Left renal cortex interstitium (tissue), 4 donors: ENCODE results near the gene ZNF134. TPM values are rescaled to one million over a fixed set of nuclear protein-coding genes. Genes with fewer than 3 reads are reported as not detected.

Experiments
- DNase-seq, 4 donors: peaks; one replicate each; pipeline ENCODE4 v3.0.0-alpha.2; 2013; ENCODE audit warnings: low read depth in 4 of 4, low spot score in 2 of 4, missing footprints in 1 of 4
- polyA plus RNA-seq, 4 donors: library from polyadenylated mRNA; unstranded; fragments of 120-200 nt; gene quantifications; one replicate each; pipeline ENCODE4 v1.2.1, GENCODE V29; 2013; ENCODE audit not compliant: insufficient read length in 4 of 4

Gene ZNF134
- polyA plus RNA-seq, 4 donors: 25.9 to 29.9 (median 27.3) TPM

DNA sequence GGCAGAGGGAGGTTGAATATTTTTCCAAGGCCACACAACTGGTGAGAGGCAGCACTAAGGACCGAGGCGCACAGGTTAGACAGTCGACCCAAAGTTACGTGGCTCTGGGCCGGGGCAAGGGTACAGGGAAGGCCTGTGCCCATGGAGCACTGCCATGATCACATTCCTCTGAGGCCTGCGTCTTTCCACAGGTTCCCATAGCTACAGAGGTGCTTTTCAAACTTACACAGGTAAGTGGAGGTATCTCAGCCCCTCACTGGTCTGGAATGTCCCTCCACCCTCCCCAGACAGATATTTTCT lies 19.7 kb downstream of the ZNF134 start:
- DNase-seq: no peak

DNA sequence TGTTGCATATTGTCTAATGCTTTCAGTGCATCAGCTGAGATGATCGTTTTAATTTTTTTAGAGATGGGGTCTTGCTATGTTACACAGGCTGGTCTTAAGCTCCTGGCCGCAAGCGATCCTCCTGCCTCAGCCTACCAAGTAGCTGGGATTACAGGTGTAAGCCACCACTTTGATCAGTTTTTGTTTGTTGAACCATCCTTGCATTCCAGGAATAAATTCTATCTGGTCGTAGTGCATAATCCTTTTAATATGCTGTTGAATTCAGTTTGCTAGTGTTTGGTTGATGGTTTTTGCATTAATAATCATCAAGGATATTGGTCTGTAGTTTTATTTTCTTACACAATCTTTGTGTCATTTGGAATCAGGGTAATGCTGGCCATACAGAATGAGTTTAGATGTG lies 23.3 kb downstream of the ZNF134 start:
- DNase-seq: no peak

DNA sequence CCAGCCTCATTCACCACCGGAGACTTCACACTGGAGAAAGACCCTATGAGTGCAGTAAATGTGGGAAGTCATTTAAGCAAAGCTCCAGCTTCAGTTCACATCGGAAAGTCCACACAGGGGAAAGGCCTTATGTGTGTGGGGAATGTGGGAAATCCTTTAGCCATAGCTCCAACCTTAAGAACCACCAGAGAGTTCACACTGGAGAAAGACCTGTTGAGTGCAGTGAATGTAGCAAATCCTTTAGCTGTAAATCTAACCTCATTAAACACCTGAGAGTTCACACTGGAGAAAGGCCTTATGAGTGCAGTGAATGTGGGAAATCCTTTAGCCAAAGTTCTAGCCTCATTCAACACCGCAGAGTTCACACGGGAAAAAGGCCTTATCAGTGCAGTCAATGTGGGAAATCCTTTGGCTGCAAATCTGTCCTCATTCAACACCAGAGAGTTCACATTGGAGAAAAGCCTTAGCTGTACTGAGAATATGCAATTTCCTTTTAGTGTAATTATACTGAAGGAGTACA lies 27.7 kb downstream of the ZNF134 start:
- no peak for DNase-seq

DNA sequence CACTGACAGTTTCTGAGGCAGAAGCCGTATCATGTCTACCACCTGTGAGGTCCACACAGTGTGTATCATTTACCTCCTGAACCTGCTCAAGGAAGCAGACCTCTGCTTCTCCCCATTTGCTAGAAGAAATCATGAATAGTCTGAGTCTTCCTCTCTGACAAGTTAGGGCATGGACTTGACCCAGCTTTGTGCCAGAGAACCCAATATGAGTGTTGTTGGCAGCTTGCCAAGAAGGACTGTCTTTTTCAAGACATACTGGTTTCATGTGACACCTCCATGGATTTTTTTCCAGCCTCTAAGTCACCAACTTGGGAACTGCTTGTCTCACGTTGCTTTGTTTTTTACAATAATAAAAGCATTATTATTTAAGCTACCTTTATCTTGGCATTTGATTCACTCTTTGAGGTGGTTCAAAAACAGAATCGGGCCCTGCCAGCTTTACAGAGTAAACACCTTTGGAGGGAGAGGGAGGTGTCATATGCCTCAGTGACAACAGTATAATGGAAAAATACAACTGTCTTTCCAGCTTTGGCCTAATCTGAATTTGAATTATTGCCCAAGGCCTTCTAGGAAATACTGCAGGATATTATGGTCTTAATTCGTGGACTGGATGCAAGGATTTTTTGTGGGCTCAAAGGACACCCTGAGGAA lies 28.5 kb downstream of the ZNF134 start:
- no peak for DNase-seq

DNA sequence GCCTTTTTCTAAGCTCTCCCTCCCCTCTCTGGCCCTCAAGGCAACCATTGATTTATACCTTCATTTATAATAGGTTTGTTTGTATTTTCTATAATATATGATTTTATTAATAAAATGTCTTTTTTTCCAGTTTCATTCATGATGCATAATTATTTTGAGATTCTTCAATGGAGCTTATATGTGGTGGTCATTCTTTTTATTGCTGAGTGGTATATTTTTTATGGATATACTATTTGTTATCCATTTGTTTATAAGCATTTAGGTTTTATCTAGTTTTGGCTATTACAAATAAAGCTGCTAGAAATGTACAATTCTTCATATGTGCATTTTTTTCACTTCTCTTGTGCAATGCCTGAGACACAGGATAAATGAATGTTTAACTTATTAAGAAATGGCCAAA lies 29.7 kb downstream of the ZNF134 start:
- no peak for DNase-seq

DNA sequence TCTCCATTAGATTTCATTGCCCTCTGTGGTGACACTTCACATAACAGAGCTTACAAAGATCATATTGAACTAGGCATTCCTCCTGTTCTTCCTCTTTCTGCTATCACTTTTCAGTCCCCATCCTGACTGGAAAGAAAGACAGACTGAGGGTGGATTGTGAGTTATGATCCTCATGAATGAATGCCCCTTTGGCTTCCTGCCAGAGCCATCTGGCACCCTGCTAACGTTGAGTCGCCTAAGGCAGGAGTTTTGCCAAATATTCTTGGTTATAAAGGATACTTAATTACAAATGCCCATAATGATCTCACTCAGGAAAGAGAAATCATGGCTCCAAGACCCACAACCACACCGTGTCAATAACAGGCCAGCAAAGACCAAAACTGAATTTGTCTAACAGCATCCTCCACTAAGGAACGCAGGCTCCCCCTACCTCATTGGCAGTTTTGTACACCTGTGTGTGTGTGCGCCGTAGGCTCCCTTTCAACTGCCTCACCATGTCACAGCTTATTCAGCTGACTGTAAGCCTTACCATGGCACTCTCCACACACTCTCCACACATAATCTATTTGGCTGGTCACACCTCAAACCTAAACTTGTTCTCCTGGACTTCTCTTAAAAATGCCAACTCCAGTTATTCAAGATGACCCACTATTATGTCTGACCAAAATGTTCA lies 34.4 kb downstream of the ZNF134 start:
- DNase-seq: no peak

DNA sequence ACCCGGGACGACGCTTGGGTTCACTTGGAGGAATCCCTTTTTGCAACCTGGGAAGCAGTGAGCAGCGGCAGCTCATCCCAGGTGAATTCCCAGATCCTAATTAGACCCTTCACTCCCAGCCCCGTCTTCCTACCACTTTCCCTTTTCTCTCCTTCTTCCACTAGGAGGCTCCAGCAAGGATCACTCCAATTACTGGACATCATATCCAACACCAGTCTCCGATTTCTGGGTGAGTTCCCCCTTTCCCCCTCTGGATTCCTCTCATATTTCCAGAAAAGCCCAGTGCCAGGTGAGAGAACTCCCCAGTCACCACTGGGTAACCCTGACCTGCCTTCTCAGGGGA lies 37.6 kb downstream of the ZNF134 start:
- no peak for DNase-seq

DNA sequence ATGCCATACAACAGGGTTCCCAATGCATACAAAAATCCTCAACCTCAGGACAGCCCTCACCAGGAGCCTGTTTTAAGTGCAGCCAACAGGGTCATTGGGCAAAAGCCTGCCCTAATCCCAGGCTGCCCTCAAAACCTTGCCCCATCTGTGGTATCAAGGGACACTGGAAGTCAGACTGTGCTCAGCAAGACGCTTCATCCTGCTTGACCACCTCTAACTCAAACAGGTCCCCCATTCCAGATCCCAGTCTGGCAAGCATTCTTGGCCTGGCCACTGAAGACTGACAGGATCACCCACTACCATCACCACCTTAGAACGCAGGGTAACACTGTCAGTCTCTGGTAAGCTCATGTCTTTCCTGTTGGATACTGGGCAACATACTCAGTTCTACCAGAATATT lies 39.6 kb downstream of the ZNF134 start:
- DNase-seq: no peak

DNA sequence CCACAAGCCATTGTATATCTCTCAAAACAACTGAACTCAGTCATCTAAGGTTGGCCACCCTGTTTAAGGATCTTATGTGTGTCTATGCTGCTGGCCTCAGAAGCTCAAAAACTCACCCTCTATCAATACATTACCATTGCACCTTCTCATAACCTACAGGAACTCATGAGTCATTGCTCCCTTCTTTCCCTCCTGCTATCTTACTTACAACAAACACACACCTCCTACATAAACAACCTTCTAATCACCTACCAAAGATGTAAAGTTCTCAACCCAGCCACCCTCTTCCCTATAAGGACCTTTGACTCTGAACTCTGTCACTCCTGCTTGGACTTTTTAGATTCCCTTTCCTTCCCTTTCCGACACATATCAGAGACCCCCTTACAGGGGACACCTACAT lies 41.4 kb downstream of the ZNF134 start:
- no peak for DNase-seq

DNA sequence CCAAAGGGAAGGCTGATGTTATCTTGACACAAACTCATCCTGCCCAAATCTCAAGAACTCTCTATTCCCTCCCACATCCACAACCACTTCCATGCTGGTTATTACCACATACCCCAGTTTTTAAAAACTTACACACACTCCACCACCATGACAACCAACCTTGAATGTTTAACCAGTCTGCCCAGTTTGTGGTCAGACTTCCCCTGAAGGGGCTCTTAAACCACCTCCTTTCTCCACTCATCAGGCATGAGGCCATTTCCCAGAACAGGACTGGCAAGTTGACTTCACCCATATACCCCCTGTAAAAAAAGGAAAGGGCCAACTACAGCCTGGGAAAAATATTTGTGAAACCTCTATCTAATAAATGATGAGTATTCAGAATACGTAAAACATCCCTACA lies 42.3 kb downstream of the ZNF134 start:
- DNase-seq: no peak

DNA sequence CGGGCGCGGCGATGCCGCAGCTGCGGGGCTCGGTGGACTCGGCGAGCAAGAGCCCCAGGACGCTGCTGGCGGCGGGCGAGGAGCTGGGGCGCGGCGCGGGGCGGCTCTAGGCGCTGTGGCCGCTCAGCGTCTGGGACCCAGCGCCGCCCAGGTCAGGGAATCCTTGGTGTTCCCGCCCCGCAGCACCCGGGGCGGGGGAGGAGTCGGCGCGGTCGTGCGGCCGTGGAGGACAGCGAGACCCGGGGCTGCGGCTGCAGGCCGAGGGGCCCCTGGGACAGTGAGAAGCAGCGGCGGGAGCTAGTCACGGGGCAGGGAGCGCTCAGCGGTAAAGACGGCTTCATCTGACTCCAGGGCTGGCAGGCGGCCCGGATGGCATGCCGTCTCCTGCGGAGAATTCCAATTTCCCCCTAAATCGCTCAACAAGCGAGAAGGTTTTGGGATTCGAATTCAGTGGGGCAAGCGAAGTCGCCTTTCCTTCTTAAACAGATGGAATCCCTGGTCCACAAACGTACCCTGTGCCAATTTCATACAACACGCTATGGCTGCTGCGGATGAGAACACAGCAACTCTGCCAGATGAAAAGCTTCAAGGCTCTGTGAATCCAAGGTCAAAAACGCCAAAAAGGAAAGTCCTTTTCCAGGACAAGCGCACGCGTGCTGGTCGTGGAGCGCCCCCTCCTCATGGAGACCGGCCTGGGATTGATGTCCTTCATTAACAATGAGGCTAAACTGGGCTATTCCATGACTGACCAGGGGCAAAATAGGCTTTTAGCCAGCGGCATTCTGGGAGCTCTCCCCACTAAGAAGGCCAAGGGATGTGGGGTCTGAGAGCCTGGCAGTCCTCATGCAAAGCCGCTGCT lies 50.5 kb downstream of the ZNF134 start:
- peak in 3 of 4 donors; percentile 46 to 57 (median 53) for DNase-seq

DNA sequence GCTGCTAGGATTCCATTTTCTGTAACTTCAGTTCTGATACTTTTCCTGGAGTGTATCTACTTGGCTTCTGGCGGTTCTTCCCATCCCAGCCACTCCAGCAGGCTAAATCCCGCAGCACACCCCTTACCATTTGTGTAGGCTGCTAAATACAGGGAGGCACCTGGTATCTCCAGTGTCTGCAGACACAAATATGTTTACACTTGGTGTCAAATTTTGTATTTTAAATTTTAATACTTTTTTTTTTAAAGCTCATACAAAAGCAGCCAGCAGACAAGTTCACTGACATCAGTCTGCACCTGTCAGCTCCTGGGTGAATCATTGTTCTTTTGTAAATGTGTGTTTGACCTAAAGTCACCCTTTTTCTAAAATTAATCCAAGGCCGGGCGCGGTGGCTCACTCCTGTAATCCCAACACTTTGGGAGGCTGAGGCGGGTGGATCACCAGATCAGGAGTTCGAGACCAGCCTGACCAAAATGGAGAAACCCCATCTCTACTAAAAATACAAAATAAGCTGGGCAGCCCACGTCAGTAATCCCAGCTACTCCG lies 51.3 kb downstream of the ZNF134 start:
- DNase-seq: no peak

DNA sequence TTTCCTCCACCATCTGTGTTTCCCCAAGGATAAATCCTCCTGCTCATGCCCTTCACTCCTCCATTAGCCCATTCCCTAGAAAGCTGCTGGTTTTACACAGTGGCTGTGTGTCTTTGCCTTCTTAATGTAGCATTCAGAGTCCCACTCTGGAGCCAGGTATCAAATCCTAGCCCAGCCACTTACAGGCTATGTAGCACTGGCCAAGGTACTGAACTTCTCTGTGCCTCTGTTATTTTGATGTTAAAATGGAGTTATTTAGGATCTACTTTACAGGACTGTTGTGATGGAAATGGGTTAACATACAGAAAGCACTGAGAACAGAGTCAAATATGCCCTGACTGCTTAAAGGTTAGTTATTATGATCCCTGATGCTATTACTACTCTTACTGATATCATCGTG lies 53.2 kb downstream of the ZNF134 start:
- DNase-seq: no peak

DNA sequence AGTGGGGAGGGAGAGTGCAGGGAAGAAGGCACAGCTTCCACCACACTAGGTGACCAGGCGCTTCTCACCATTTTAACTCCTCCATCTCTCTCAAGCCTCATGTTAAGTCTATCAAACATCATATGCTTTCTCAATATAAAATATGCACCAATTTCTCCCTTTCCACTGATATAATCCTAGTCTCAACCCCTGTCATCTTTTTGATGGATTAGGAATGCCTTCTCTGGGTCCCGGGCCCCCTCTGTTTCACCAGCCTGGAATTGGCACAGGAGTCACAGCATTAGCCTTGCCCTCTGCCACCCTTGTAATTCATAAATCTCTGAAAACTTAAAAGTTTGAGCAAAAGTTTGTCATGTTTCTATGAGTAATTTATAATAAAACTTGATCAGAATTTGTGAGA lies 54.6 kb downstream of the ZNF134 start, which contains the start of gene ZSCAN4:
TSS of gene ZSCAN4 (plus strand) at position 301 of the 400 bp plus-strand sequence. CDS start 7,211 bp downstream, outside the sequence.
- no peak for DNase-seq

DNA sequence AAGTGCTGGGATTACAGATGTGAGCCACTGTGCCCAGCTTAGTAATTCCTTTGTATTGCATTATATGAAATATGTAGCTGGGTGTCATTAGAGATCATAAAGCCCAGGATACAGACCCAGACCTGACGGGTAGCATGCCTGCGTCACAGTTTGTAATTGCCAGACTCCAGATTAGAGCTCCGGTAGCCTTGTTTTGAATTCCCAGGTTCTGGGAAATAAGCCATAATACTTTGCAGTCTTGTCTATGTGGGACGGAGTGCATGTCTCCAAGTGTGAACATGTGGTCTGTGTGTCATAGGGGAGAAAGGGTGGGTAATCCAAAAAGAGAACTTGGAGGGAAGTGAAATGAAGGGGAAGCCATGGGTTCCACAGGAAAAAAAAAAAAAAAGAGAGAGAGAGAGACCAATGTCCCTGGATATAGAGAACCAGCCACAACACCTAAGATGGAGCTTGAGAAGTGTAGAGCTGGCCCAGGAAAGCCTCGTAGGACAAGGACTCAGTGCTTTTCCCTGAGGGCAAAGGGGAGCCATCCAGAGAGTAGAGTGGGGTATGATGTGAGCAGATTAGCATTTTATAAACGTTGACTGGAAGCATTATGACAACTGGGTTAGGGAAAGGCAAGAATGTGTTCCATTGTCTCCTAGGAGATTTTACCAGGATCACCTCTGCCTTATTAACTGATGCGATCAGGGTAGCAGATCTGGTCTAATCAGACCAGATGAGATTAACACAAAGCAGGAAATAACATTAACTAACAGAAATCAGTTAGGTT lies 57.3 kb downstream of the ZNF134 start:
- DNase-seq: no peak

DNA sequence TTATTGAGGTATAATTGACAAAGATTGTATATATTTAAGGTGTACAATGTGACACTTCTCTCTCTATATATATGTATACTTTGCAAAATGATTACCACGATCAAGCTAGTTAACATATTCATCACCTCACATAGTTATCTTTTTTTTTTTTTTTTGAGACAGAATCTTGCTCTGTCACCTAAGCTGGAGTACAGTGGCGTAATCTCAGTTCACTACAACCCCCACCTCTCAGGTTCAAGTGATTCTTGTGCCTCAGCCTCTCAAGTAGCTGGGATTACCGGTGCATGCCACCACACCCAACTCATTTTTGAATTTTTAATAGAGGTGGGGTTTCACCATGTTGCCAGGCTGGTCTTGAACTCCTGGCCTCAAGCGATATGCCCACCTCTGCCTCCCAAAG lies 58.4 kb downstream of the ZNF134 start:
- no peak for DNase-seq
